ENCODE data around the gene LIMK2.

- TF ChIP-seq POLR2AphosphoS5 (IDR thresholded peaks at IDR 0.05; ENCODE audit: low read depth, low read length) (no peak), SPI1 (IDR thresholded peaks at IDR 0.05; ENCODE audit: low read depth, low read length) (no peak), TAF1 (IDR thresholded peaks at IDR 0.05; ENCODE audit: low read depth, low read length) (no peak), POLR2A (IDR thresholded peaks at IDR 0.05; ENCODE audit: low read depth, low read length) (no peak)
Measured at GRCh38 chr22:31248138-31248745, 36.1 kb downstream of the LIMK2 start.
